NB4 (cell line): ENCODE data around the gene YARS1.
A peak's percentile ranks its signal among the peaks of the same experiment; 100 is the strongest.

Source experiments
- DNase-seq: peaks from one replicate; pipeline ENCODE4 v3.0.0; 2010; ENCODE audit warnings: low read depth
- H3K4me3 ChIP-seq: one replicate; pipeline ENCODE4 v1.5.1; 2011; ENCODE audit warnings: mild to moderate bottlenecking, low read depth, low read length, moderate library complexity
- MYC ChIP-seq: IDR thresholded peaks from 2 replicates; pipeline ENCODE4 v1.6.1; 2011; ENCODE audit warnings: low read depth, low read length
- POLR2A ChIP-seq: IDR thresholded peaks from 2 replicates; pipeline ENCODE4 v1.6.1; 2011; ENCODE audit warnings: mild to moderate bottlenecking; ENCODE audit not compliant: insufficient read length; ENCODE audit errors: extremely low read depth
- TF ChIP-seq, protein P1 (sequence below): IDR thresholded peaks from 2 replicates; pipeline ENCODE4 v1.6.1; 2011; ENCODE audit warnings: low read depth, low read length
- TF ChIP-seq, protein P2 (sequence below): IDR thresholded peaks from one replicate; pipeline ENCODE4 v1.5.1; 2012; ENCODE audit warnings: low read depth, low read length

YARS1 gene

DNA sequence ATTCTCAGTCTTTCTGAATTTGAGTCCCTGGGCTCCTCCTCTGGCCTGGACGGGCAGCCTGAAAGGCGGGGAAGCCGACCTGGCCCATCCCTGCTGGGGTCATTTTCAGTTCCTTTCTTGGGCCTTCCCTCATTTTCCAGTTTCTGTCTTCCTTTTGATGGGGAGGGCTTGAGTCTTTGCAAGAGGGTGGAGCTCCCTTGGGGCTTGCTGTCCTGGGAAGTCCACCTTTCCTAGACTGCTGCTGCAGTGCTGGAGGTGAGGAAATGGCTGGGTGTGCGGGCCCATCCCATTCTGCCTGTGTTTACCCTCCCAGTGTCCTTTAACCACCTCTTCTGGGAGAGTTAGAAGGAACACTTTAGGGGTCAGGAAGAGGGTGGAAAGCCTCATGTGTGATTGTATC lies 74.2 kb downstream of the YARS1 start:
- DNase-seq, result no peak
- TF ChIP-seq, protein P1, sequence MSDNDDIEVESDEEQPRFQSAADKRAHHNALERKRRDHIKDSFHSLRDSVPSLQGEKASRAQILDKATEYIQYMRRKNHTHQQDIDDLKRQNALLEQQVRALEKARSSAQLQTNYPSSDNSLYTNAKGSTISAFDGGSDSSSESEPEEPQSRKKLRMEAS, result no peak
- TF ChIP-seq POLR2A (no peak), MYC (no peak)
- TF ChIP-seq, protein P2, sequence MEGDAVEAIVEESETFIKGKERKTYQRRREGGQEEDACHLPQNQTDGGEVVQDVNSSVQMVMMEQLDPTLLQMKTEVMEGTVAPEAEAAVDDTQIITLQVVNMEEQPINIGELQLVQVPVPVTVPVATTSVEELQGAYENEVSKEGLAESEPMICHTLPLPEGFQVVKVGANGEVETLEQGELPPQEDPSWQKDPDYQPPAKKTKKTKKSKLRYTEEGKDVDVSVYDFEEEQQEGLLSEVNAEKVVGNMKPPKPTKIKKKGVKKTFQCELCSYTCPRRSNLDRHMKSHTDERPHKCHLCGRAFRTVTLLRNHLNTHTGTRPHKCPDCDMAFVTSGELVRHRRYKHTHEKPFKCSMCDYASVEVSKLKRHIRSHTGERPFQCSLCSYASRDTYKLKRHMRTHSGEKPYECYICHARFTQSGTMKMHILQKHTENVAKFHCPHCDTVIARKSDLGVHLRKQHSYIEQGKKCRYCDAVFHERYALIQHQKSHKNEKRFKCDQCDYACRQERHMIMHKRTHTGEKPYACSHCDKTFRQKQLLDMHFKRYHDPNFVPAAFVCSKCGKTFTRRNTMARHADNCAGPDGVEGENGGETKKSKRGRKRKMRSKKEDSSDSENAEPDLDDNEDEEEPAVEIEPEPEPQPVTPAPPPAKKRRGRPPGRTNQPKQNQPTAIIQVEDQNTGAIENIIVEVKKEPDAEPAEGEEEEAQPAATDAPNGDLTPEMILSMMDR, result no peak
- H3K4me3 ChIP-seq, result no peak overlapping the region

DNA sequence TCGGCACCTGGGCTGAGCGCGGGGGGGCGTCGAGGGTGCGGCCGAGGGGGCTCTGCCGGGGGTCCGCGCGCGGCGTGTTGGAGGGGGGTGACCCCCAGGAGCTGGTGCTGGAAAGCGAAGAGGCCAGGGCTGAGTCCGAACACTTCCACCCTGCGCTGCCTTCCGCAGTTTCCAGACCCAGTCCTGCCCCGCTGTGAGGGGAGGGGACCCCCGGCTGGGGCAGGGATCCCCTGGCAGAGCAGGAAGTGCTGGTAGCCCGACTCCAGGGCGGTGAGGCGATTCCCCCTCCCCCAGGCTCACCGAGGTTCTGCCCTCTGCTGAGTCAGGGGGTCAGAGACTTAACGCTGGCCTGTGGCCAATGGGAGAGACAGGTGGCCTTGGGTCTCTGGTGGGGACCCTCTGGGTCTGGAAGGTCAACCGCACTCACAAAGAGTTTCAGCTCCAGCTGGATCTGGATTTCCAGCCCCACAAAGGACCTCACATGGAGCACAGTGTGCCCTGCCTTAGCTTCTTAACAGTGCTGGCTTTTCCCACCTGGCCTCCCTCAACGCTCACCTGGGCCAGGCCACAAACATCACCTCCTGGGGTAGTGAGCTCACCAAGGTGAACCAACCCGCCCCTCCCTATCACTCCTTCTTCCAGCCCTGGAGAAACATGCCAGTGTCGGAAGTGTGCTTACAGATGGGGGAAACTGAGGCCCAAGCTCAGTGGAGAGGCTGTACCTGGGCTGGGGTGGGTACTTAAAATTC lies 74.8 kb downstream of the YARS1 start:
- H3K4me3 ChIP-seq, result no peak overlapping the region
- DNase-seq, result no peak
- TF ChIP-seq MYC (no peak), POLR2A (no peak)
- TF ChIP-seq, protein P1, result no peak
- TF ChIP-seq, protein P2, result no peak

DNA sequence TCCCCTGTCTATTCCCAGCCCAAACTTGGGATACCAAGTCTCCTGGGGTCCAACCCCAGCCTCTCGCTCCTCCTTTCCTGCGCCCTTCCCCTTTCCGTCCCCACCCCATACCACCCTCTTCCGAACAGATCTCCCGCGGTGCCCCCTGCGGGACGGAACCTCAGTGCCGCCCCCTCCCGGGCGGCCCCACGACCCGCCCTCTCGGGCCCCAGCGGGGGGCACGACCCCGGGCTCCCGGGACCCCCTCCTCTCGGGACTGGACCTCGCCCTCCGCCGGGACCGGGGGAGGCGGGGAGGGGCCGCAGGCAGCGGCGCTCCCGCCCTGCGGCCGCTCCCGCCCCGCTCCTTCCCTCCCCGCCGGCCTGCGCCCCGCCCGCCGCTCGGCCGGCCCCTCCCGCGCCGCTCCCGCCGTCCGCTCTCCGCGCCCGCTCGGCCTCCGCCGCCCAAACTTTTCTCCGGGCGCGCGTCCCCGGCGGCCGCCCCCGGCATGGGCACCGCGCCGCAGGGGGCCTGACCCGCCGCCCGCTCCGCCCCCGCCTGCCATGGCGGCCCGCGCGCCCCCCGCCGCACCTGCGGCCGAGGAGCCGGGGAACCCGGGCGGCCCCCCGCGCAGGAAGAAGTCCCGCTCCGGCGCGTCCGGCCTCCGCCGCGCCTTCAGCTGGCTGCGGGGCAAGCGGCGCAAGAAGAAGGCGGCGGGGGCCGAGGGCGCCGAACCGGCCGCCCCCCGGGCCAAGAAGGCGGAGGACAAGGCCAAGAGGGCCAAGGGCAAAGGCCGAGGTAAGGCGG lies 75.6 kb downstream of the YARS1 start:
- H3K4me3 ChIP-seq, result no peak overlapping the region
- no peak for DNase-seq
- no peak for TF ChIP-seq MYC
- TF ChIP-seq, protein P2, result peak; percentile 31

DNA sequence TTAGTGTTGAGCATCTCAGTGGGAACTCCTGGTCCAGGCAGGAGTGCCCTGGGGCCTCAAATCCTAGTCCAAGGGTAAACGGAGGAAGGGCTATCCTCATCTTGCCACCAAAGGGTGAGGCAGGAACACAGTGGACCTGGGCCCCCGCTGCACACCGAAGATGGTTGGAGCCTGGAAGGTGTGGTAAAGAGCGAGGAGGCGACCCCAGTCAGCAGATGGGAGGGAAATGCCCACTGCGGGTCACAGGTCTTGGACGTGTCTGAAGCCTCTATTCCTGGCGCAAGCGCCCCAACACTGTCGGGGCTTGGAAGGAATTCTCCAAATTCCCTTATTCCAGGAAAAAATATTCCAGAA lies 76.1 kb downstream of the YARS1 start:
- no peak for DNase-seq
- no peak overlapping the region for H3K4me3 ChIP-seq
- TF ChIP-seq MYC (no peak), POLR2A (no peak)
- TF ChIP-seq, protein P2, result no peak
- TF ChIP-seq, protein P1, result no peak

DNA sequence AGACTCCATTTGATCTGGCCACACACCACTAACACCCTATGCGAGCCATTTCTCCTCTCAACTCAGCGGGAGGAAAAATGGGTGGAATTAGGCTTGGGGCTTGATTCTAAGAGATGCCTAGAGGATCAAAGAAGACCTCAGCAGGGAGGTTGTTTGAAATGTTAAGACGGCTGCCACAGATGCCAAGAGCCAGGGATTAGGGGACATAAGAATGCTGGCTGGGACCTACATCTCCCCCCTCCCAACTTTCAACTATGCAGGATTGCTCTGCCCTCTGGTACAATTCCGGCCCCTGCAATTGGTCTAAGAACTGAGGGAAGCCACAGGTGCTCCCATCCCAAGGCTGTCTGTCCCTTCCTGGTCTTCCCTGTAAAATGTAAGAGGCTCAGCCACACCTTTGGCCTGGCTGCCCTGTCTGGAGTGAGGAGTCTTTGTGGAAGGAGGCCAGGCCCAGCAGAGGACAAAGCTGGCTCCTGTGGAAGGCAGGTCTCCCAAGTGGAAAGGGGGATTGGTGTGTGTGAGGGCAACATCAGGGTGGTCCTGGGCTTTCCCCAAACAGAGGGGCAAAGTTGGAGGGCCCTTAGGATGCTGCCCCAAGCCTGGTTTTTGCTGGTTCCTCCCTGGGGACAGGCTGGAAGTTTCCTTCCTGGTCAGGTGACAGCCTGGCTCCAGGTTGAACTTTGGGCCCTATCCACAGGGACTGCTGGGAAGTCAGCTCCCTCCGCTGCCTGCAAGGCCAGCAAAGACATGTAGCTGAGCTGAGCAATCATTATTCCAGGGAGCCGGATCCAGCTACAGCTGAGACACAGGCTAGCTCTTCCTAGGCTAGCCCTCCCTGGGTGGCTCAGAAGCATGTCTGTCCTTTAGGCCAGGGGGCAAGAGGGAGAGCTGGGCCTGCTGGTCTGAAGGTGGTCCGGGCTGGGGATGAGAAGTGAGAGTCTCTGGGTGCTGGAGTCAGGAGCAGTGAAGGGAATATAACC lies 80.1 kb downstream of the YARS1 start:
- no peak for TF ChIP-seq MYC
- TF ChIP-seq, protein P2, result no peak
- TF ChIP-seq, protein P1, result no peak
- no peak for TF ChIP-seq POLR2A
- no peak overlapping the region for H3K4me3 ChIP-seq
- no peak for DNase-seq
